RCC 7860 (cell line): ENCODE measurements around the gene NOLC1.

ENCODE experiments used
- DNase-seq: peaks from one replicate; pipeline ENCODE4 v3.0.0-alpha.2; 2015; ENCODE audit warnings: low spot score
- FAIRE-seq: peaks from 2 replicates; lab custom pipeline; 2012; peaks lifted over from hg19 to GRCh38; lab: Jason Lieb, UNC

The NOLC1 gene

GRCh38 chr10:102121739-102122372, 30.3 kb upstream of the NOLC1 start:
- FAIRE-seq: no peak
- no peak for DNase-seq

DNA sequence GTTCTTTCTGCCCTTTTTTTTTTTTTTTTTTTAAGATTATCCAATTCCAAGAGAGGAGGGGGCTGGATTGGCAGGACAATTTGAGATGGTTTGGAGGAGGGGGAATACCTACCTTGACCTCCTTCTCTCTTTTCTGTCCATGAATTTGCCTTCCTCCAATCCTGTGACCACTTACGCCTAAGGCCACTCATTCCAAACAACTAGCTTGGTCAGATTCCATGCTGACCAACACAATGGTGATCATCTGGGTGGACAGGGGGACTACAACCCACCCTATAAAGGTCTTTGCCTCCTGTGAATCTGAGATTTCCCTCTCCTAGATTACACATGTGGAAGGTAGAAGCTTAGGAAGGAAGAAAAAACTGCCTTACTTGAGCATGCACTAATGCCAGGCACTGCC, 29.7 kb upstream of the NOLC1 start:
- FAIRE-seq (no peak), DNase-seq (no peak)

DNA sequence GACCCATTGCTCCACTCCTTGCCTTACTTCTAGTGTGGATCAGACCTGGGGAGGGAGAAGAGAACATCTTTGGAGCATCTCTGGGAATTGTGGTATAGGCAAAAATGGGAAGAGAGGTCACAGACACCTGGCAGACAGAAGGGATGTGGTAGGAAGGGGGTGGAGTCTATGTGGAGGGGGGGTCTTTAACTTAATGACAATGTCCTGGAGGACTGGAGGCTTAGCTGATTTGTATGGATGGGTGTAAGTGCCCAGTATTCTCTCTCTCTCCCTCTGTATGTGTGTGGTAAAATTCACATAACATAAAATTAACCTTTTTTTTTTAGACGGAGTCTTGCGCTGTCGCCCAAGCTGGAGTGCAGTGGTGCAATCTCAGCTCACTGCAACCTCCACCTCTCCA, 29.0 kb upstream of the NOLC1 start:
- FAIRE-seq: no peak

GRCh38 chr10:102131286-102132170, 20.7 kb upstream of the NOLC1 start:
- DNase-seq (no peak), FAIRE-seq (no peak)

More for the DNA sequence above, 29.0 kb upstream of the NOLC1 start:
- DNase-seq: no peak

DNA sequence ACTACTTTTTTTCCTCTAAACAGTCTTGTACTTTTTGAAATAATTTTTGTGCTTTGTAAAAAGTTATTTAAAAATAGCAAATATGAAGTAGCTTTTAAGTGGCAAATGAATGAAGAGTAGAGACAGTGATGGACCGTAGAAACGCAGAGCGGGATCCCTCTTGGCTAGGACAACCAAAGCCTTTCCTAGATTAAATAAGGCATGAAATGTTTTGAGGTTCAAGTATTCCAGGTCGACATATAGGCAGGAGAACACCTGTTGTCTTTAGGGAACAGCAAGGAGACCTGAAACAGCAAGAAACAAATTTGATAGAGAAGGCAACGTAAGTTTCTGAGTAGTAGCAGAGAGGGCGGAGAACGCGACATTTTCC, 20.0 kb upstream of the NOLC1 start:
- DNase-seq (no peak), FAIRE-seq (no peak)

DNA sequence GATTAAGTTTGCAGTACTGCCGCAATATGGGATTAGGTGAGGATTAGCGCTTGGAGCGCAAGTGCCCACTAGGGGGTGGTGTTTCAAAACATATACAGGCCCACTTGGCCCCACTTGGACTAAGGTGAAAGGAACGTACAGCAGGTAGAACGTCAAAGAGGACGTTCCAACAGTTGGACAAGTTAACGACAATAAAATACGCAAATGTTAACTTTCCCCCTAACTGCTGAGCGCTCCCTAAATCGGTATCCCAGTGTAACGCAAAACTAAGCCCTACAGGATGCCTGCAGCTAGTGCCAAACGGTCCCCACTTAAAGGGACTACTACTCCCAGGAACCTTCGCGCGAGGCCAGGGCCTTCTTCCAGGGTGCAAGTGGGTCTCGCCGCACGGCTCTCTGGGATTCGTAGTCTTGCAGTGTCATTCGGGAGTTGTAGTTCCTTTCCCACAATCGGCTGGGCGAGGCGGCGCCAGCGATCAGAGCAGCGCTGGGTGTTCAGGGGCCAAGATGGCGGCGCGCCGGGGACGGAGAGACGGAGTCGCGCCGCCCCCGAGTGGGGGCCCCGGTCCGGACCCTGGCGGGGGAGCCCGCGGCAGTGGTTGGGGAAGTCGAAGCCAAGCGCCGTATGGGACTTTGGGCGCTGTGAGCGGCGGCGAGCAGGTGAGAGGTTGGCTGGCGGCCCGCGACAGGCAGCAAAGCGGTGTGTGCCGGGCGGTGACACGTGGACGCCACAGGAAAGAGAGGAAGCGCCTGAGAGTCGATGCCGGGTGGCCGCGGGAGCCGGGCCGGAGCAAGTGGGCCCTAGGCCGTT, 19.4 kb upstream of the NOLC1 start, which contains the start of gene PPRC1:
Gene PPRC1 (plus strand): TSS at position 478 of the 810 bp plus-strand sequence. CDS start 29 bp downstream, at position 507.
- DNase-seq (peak; percentile 98), FAIRE-seq (peak; percentile 76)

- FAIRE-seq: no peak
- DNase-seq: peak; percentile 61
These were observed 18.6 kb upstream of the NOLC1 start for GRCh38 chr10:102133373-102134195.

DNA sequence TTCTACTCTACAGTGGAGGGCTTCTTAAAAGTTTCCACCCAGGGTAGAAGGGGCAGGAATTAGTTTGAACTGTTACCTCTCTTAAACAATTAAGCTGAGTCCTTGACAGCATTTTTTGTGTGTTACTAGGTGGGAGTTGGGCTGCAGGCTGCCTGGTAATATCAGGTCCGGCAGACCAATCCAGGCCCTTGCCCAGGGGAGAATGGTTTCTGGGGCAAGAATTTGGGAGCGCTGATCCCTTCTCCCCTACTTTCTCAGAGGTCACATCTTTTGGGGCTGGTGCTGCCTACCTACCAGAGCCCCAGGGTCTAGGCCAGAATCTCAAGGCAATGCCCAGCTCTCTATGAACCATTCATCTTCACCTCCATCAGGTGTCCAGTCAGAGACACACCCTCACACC, 17.8 kb upstream of the NOLC1 start:
- FAIRE-seq (no peak), DNase-seq (no peak)

DNA sequence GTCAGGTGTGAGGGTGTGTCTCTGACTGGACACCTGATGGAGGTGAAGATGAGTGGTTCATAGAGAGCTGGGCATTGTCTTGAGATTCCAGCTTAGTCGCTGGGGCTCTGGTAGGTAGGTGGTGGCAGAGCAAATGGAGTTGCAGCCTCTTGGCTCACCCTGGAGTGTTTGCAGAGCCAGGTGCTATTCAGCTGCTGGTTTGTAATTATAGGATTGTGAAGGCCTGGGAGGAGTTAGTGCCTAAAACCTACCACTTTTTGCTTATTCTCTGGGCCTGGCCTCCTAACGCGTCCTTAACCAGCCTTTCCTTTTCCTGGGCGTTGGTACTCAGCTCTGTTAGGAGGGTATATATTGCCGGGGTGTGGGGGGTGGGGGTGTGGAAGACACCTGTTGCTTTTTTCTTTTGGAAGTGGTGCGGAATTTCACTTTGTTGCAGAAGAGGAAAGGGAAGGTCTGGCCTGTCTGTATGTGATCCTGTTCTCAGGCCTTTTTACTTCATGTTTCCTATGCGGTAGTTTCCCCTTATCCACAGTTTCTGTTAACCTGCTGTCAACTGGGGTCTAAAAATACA, 16.1 kb upstream of the NOLC1 start:
- DNase-seq: no peak
- no peak for FAIRE-seq

- FAIRE-seq: no peak
- DNase-seq: no peak
These were observed 12.7 kb upstream of the NOLC1 start for GRCh38 chr10:102139281-102140110.

GRCh38 chr10:102140218-102140617, 12.0 kb upstream of the NOLC1 start:
- FAIRE-seq (no peak), DNase-seq (no peak)

DNA sequence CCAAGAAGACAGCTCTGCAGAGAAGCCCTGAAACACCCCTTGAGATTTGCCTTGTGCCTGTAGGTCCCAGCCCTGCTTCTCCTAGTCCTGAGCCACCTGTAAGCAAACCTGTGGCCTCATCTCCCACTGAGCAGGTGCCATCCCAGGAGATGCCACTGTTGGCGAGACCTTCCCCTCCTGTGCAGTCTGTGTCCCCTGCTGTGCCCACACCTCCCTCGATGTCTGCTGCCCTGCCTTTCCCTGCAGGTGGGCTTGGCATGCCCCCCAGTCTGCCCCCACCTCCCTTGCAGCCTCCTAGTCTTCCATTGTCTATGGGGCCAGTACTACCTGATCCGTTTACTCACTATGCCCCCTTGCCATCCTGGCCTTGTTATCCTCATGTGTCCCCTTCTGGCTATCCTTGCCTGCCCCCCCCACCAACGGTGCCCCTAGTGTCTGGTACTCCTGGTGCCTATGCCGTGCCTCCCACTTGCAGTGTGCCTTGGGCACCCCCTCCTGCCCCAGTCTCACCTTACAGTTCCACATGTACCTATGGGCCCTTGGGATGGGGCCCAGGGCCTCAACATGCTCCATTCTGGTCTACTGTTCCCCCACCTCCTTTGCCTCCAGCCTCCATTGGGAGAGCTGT, 11.2 kb upstream of the NOLC1 start:
- no peak for FAIRE-seq
- DNase-seq: no peak

DNA sequence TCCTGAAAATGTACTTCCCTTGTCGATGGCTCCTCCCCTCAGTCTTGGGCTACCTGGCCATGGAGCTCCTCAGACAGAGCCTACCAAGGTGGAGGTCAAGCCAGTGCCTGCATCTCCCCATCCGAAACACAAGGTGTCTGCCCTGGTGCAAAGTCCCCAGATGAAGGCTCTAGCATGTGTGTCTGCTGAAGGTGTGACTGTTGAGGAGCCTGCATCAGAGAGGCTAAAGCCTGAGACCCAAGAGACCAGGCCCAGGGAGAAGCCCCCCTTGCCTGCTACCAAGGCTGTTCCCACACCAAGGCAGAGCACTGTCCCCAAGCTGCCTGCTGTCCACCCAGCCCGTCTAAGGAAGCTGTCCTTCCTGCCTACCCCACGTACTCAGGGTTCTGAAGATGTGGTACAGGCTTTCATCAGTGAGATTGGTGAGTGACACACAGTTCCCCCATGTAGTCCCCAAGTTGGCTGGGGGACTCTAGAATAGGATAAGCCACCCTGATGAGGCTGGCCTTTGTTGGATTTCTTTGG, 10.5 kb upstream of the NOLC1 start:
- DNase-seq (no peak), FAIRE-seq (no peak)

DNA sequence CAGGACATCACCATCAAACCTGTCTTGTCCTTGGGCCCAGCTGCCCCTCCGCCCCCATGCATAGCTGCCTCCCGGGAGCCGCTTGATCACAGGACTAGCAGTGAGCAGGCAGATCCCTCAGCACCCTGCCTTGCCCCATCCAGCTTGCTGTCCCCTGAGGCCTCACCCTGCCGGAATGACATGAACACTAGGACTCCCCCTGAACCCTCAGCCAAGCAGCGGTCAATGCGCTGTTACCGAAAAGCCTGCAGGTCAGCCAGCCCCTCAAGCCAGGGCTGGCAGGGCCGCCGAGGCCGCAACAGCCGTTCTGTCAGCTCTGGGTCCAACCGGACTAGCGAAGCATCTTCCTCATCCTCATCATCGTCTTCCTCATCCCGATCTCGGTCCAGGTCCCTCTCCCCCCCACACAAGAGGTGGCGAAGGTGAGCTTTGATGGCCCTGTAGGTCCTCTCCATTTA, 5.2 kb upstream of the NOLC1 start:
- no peak for DNase-seq
- no peak for FAIRE-seq

DNA sequence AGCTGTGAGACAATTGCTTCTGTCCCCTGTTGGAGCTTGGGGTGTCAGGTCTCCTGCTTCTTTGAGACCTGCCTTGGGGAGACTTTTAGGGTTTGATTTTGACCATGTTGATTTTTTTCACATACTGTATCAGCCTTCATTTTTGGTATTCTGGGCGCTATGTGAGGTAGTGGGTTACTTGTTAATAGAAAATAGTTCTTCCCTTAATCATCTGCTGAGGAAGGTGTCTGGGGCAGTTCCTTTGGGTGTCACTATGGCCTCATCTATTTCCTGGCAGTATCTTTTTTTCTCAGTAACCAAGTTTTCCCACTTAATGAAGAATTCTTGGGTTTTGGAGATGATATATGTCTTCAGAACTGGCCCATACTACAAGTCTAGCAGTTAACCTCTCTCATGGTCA, 4.6 kb upstream of the NOLC1 start:
- DNase-seq (peak; percentile 31), FAIRE-seq (no peak)

DNA sequence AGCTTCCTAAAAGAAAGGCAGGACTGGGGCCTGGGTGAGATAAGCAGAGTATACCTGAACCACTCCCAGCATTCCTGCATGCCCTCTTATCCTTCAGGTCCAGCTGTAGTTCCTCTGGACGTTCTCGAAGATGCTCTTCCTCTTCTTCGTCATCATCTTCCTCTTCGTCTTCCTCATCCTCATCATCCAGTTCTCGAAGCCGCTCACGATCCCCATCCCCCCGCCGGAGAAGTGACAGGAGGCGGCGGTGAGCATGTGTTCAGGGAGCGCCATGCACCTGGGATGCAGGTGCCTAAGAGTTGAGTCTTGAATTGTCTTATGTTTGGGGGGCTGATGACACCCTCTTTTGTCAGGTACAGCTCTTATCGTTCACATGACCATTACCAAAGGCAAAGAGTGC, 3.9 kb upstream of the NOLC1 start:
- DNase-seq (no peak), FAIRE-seq (no peak)

- no peak for FAIRE-seq
- peak; percentile 92 for DNase-seq
These were observed 1.0 kb upstream of the NOLC1 start for GRCh38 chr10:102150970-102151773.

DNA sequence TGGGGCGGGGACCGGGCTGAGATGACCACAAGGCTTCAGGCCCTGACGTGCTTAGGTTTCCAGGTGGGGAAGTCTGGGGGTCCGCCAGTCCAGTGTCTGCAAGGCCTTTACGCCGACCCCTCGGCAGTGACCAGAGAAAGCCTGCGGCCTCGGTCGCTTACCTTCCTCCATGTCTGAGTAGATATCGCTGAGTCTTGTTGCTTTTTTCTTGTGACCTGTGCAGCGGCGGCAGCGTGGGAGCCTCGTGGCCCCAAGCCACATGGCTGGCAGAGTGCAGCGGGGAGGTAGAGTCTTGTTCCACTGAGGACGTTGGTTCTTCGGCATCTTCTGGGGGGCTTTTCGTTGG, 329 bp downstream of the NOLC1 start:
- FAIRE-seq: no peak
- peak; percentile 25 for DNase-seq
